SK-N-MC (cell line): Measurements from ENCODE around the gene CLN6.

Source experiments
- EZH2 ChIP-seq: fragments of 200-600 bp; sonication (generic); IDR thresholded peaks from one replicate; pipeline ENCODE4 v1.6.1; 2017; ENCODE audit warnings: antibody characterized with exemption
- POLR2AphosphoS5 ChIP-seq: IDR thresholded peaks from 2 replicates; pipeline ENCODE4 v1.6.1; 2012; ENCODE audit warnings: mild to moderate bottlenecking, low read depth, low read length, borderline replicate concordance

GRCh38 chr15:68277131-68277602 is 47.6 kb upstream of the CLN6 start:
- no peak for TF ChIP-seq POLR2AphosphoS5
- no peak for TF ChIP-seq EZH2
